Measurements from ENCODE around the gene ZBTB8OS.
"Not testable (repeated sequence)": the region's sequence is repeated elsewhere in the genome, so short reads cannot be mapped to it uniquely, and the experiment has no call there.

The ZBTB8OS gene

GRCh38 chr1:32644426-32644825, 5.9 kb downstream of the ZBTB8OS start:
- no peak for TF ChIP-seq CTCF (conservative IDR thresholded peaks at IDR 0.05; ENCODE audit: low read depth, low read length)
- no peaks in the 10 kb centered on the region for H3K27me3 ChIP-seq (ENCODE audit: insufficient read depth, low read depth)
- no peak overlapping the region for H3K4me2 ChIP-seq
- H3K79me2 ChIP-seq (ENCODE audit: insufficient read depth, low read depth): peaks cover 90% of the 10 kb centered on the region
- no peaks in the 10 kb centered on the region for H3K36me3 ChIP-seq (ENCODE audit: insufficient read depth)
- H4K20me1 ChIP-seq (ENCODE audit: insufficient read depth): no peaks in the 10 kb centered on the region
- no peak overlapping the region for H3K27ac ChIP-seq
- H2AFZ ChIP-seq (ENCODE audit: low read depth): no peak overlapping the region
- no peak overlapping the region for H3K9ac ChIP-seq
- no peak overlapping the region for H3K4me3 ChIP-seq (IDR thresholded peaks at IDR 0.05; ENCODE audit: insufficient read depth, low read depth, low read length)
- H3K4me1 ChIP-seq (ENCODE audit: low read depth, poor library complexity, severe bottlenecking): peaks cover 14% of the 10 kb centered on the region

- not testable (repeated sequence) for H4K20me1 ChIP-seq (ENCODE audit: insufficient read depth); H3K4me2 ChIP-seq; H3K27me3 ChIP-seq (ENCODE audit: insufficient read depth, low read depth); H2AFZ ChIP-seq (ENCODE audit: low read depth); H3K27ac ChIP-seq; H3K4me3 ChIP-seq (IDR thresholded peaks at IDR 0.05; ENCODE audit: insufficient read depth, low read depth, low read length); H3K36me3 ChIP-seq (ENCODE audit: insufficient read depth); H3K4me1 ChIP-seq (ENCODE audit: low read depth, poor library complexity, severe bottlenecking); H3K9ac ChIP-seq
- peaks cover 88% of the 10 kb centered on the region for H3K79me2 ChIP-seq (ENCODE audit: insufficient read depth, low read depth)
These were observed 8.0 kb downstream of the ZBTB8OS start for GRCh38 chr1:32642292-32642827.

- Histone ChIP-seq H3K79me2 (ENCODE audit: insufficient read depth, low read depth) (peaks cover 90% of the 10 kb centered on the region), H3K4me3 (IDR thresholded peaks at IDR 0.05; ENCODE audit: insufficient read depth, low read depth, low read length) (no peak overlapping the region), H3K4me1 (ENCODE audit: low read depth, poor library complexity, severe bottlenecking) (peaks cover 18% of the 10 kb centered on the region), H2AFZ (ENCODE audit: low read depth) (no peak overlapping the region), H3K4me2 (no peak overlapping the region), H3K27me3 (ENCODE audit: insufficient read depth, low read depth) (no peaks in the 10 kb centered on the region), H3K36me3 (ENCODE audit: insufficient read depth) (no peaks in the 10 kb centered on the region), H3K27ac (no peak overlapping the region), H3K9ac (no peak overlapping the region), H4K20me1 (ENCODE audit: insufficient read depth) (no peaks in the 10 kb centered on the region)
- TF ChIP-seq CTCF (conservative IDR thresholded peaks at IDR 0.05; ENCODE audit: low read depth, low read length): no peak
These were observed 10.8 kb downstream of the ZBTB8OS start for GRCh38 chr1:32639489-32640075.

- Histone ChIP-seq H3K79me2 (ENCODE audit: insufficient read depth, low read depth) (peaks cover 80% of the 10 kb centered on the region; the same call in 1 of the 2 replicates), H3K27ac (no peak overlapping the region), H3K27me3 (ENCODE audit: insufficient read depth, low read depth) (no peaks in the 10 kb centered on the region), H3K36me3 (ENCODE audit: insufficient read depth) (no peaks in the 10 kb centered on the region), H3K4me3 (IDR thresholded peaks at IDR 0.05; ENCODE audit: insufficient read depth, low read depth, low read length) (no peak overlapping the region), H3K9ac (no peak overlapping the region), H3K4me2 (no peak overlapping the region), H2AFZ (ENCODE audit: low read depth) (no peak overlapping the region), H3K4me1 (ENCODE audit: low read depth, poor library complexity, severe bottlenecking) (peaks cover 41% of the 10 kb centered on the region), H4K20me1 (ENCODE audit: insufficient read depth) (no peaks in the 10 kb centered on the region)
- TF ChIP-seq CTCF (conservative IDR thresholded peaks at IDR 0.05; ENCODE audit: low read depth, low read length): no peak
These were observed 13.3 kb downstream of the ZBTB8OS start for GRCh38 chr1:32636914-32637645.
